HepG2 (cell line): ENCODE results near the gene ITGA6. TPM values are rescaled to one million over a fixed set of nuclear protein-coding genes. Genes with fewer than 3 reads are reported as not detected.

ENCODE experiments used
- ATAC-seq: fragments of 200-7000 bp; cut with Tn5 transposase; 3 replicates; pipeline ENCODE4 v1.9.1; 2020; ENCODE audit warnings: mild to moderate bottlenecking, moderate library complexity
- BruUV-seq: library from RNA; stranded (reverse); fragments of 400-500 nt; replicated peaks from 2 replicates; lab custom pipeline; 2021; lab: Mats Ljungman, UMichigan
- CTCF ChIA-PET: fragments of 300-600 bp; formaldehyde crosslinking; extraction: SDS; loops from one replicate; lab custom pipeline; 2021; ENCODE audit warnings: low total read pairs, inconsistent platforms, low intra/inter-chr PET ratio; lab: Yijun Ruan, JAX
- POLR2A ChIA-PET: fragments of 350-600 bp; sonication (Branson Sonifier 250); formaldehyde crosslinking; loops from one replicate; lab custom pipeline; 2020; ENCODE audit warnings: antibody characterized with exemption, inconsistent platforms; lab: Yijun Ruan, JAX
- DNase-seq: peaks from one replicate; pipeline ENCODE4 v3.0.0-alpha.2; 2015; ENCODE audit warnings: low spot score
- FAIRE-seq: peaks from 3 replicates; lab custom pipeline; 2011; peaks lifted over from hg19 to GRCh38; lab: Jason Lieb, UNC
- H2AFZ ChIP-seq: one replicate; pipeline ENCODE4 v1.6.1; 2011; ENCODE audit warnings: low read length, inconsistent platforms
- H3K27ac ChIP-seq: fragments of 300-600 bp; 3 replicates; pipeline ENCODE4 v1.8.0; 2011; ENCODE audit warnings: mixed run types, mild to moderate bottlenecking, mixed read lengths, low read length, inconsistent platforms; ENCODE audit not compliant: insufficient read depth; ENCODE audit errors: extremely low read length
- H3K27me3 ChIP-seq, 2 experiments: fragments of 200-600 bp in 1 of 2; 2 replicates in 1 of 2; 3 replicates in 1 of 2; pipeline versions ENCODE4 v1.6.0 to v1.8.0; 2011; ENCODE audit warnings: low read length in 2 of 2, mild to moderate bottlenecking in 2 of 2, moderate library complexity in 2 of 2, inconsistent platforms in 1 of 2; ENCODE audit not compliant: insufficient read depth in 2 of 2, control insufficient read depth in 1 of 2
- H3K36me3 ChIP-seq, 2 experiments: fragments of 200-600 bp in 1 of 2; replicated peaks in 1 of 2; 2 replicates in 1 of 2; 3 replicates in 1 of 2; pipeline versions ENCODE4 v1.5.1 to v1.8.0; 2011; ENCODE audit warnings: low read length in 2 of 2, inconsistent platforms in 1 of 2; ENCODE audit not compliant: insufficient read depth in 2 of 2, control insufficient read depth in 1 of 2
- H3K4me1 ChIP-seq: 2 replicates; pipeline ENCODE4 v1.5.1; 2012; ENCODE audit warnings: low read length, inconsistent platforms; ENCODE audit not compliant: insufficient read depth
- H3K4me2 ChIP-seq: 2 replicates; pipeline ENCODE4 v1.6.0; 2011; ENCODE audit warnings: low read depth, low read length, inconsistent platforms
- H3K4me3 ChIP-seq, 3 experiments: fragments of 200-600 bp in 1 of 3; sonication (generic), shearing (Covaris generic) in 1 of 3; replicated peaks in 1 of 3; 2 replicates each; pipeline ENCODE4 v1.5.1; 2011 to 2016; ENCODE audit warnings: low read length in 3 of 3, inconsistent platforms in 2 of 3, low read depth in 2 of 3, mild to moderate bottlenecking in 2 of 3, control low read depth in 1 of 3, mixed read lengths in 1 of 3; ENCODE audit not compliant: insufficient read depth in 1 of 3
- H3K79me2 ChIP-seq: one replicate; pipeline ENCODE4 v1.6.1; 2011; ENCODE audit warnings: low read length, inconsistent platforms; ENCODE audit not compliant: insufficient read depth
- H3K9ac ChIP-seq: 2 replicates; pipeline ENCODE4 v1.6.0; 2011; ENCODE audit warnings: mild to moderate bottlenecking, low read depth, low read length, inconsistent platforms; ENCODE audit not compliant: insufficient read depth
- H3K9me3 ChIP-seq: 2 replicates; pipeline ENCODE4 v1.5.1; 2012; ENCODE audit warnings: mild to moderate bottlenecking, low read length
- H4K20me1 ChIP-seq: 2 replicates; pipeline ENCODE4 v1.6.0; 2011; ENCODE audit warnings: inconsistent platforms, mild to moderate bottlenecking, low read length, moderate library complexity; ENCODE audit not compliant: insufficient read depth
- ATF4 ChIP-seq, 2 experiments: fragments of 450-650 bp in 1 of 2; sonication (generic) in 1 of 2; formaldehyde crosslinking; IDR thresholded peaks; 2 replicates each; pipeline versions ENCODE4 v1.5.0 to v1.8.0; 2020 to 2022; ENCODE audit warnings: mild to moderate bottlenecking in 1 of 2, missing genetic modification reagents in 1 of 2
- E2F1 ChIP-seq: sonication (generic); formaldehyde crosslinking; IDR thresholded peaks from 2 replicates; pipeline ENCODE4 v1.5.0; 2020; ENCODE audit warnings: missing genetic modification reagents
- EP300 ChIP-seq, 3 experiments: sonication (generic) in 1 of 3; formaldehyde crosslinking in 1 of 3; IDR thresholded peaks; 2 replicates each; pipeline versions ENCODE4 v1.5.1 to v1.6.1; 2011 to 2020; ENCODE audit warnings: low read depth in 2 of 3, low read length in 2 of 3, borderline replicate concordance in 1 of 3, improper control_type of control experiment in 1 of 3, mild to moderate bottlenecking in 1 of 3, missing genetic modification reagents in 1 of 3, moderate library complexity in 1 of 3
- FOXK1 ChIP-seq: sonication (generic); formaldehyde crosslinking; IDR thresholded peaks from 2 replicates; pipeline ENCODE4 v1.4.0; 2020; ENCODE audit warnings: low read depth, missing genetic modification reagents, borderline replicate concordance
- FOXP1 ChIP-seq, 2 experiments: fragments of 450-650 bp in 1 of 2; IDR thresholded peaks; 2 replicates each; pipeline ENCODE4 v1.6.1; 2017 to 2018; ENCODE audit warnings: antibody characterized with exemption in 1 of 2
- KDM3A ChIP-seq: IDR thresholded peaks from 2 replicates; pipeline ENCODE4 v1.6.1; 2018; ENCODE audit warnings: low read depth, missing compliant biosample characterization
- NRL ChIP-seq: sonication (generic); formaldehyde crosslinking; IDR thresholded peaks from 2 replicates; pipeline ENCODE4 v1.5.0; 2020; ENCODE audit warnings: missing genetic modification reagents, mild to moderate bottlenecking, moderate library complexity, borderline replicate concordance
- SOX5 ChIP-seq: IDR thresholded peaks from 2 replicates; pipeline ENCODE4 v1.6.1; 2016; ENCODE audit warnings: borderline replicate concordance
- ZNF3 ChIP-seq: IDR thresholded peaks from 2 replicates; pipeline ENCODE4 v1.7.0; 2017; ENCODE audit warnings: inconsistent platforms
- ZNF337 ChIP-seq: sonication (generic); formaldehyde crosslinking; IDR thresholded peaks from 2 replicates; pipeline ENCODE4 v1.5.1; 2020; ENCODE audit warnings: missing genetic modification reagents, low read depth, mild to moderate bottlenecking, borderline replicate concordance
- ZNF564 ChIP-seq: sonication (generic); formaldehyde crosslinking; IDR thresholded peaks from 2 replicates; pipeline ENCODE4 v1.8.1; 2023; ENCODE audit warnings: mild to moderate bottlenecking, missing genetic modification reagents
- ZNF619 ChIP-seq: sonication (generic); formaldehyde crosslinking; IDR thresholded peaks from 2 replicates; pipeline ENCODE4 v1.4.0; 2020; ENCODE audit warnings: mild to moderate bottlenecking, missing genetic modification reagents
- WGBS: methylation state at CpG from one replicate; pipeline ENCODE4 v1.1.6; 2017; ENCODE audit warnings: low lambda C conversion rate; 5-methylcytosine and 5-hydroxymethylcytosine counted together
- in situ Hi-C: cut with HindIII; loops from 2 replicates; pipeline ENCODE4 v1.10.0; 2017; ENCODE audit warnings: low pct_unique_long_range_greater_than_20kb; ENCODE audit not compliant: extremely low pct_ligation_motif_present
- intact Hi-C: fragments of 100-400 bp; cut with micrococcal nuclease; formaldehyde crosslinking; loops from one replicate; pipeline ENCODE4 v1.10.0; 2022; ENCODE audit not compliant: unreplicated experiment
- polyA plus RNA-seq, 8 experiments: library from polyadenylated mRNA; depleted of rRNA in 3 of 8; stranded (reverse) in 7 of 8; unstranded in 1 of 8; fragments of >200 nt; fragmentation: Illumina TruSeq in 4 of 8; extraction: Trizol in 4 of 8; gene quantifications; 2 replicates each; pipeline versions ENCODE4 v1.2.1 to v1.2.3, GENCODE V29; 2011 to 2016; ENCODE audit warnings: low read depth in 4 of 8, missing spikeins in 1 of 8, mixed read lengths in 1 of 8; ENCODE audit not compliant: insufficient read depth in 1 of 8
- total RNA-seq, 5 experiments: library from RNA; depleted of rRNA; stranded (reverse); fragments of >200 nt; fragmentation: Illumina TruSeq; extraction: Trizol; gene quantifications; 2 replicates each; pipeline ENCODE4 v1.2.3, GENCODE V29; 2016; ENCODE audit warnings: low read depth in 1 of 5

ITGA6 gene
- total and polyA plus RNA-seq, 2 of the 13 experiments (the other 11 are each of a cell fraction or from before 2014, with no cell fraction given) = 24.0 to 92.5 TPM

- Histone ChIP-seq H3K4me2 (no peak overlapping the region), H3K9me3 (no peaks in the 10 kb centered on the region), H3K27me3 (no peaks in the 10 kb centered on the region), H3K36me3 (peaks cover 2 to 21% of the 10 kb centered on the region in 2 experiments; a peak in 4 of 5 replicates), H2AFZ (no peak overlapping the region), H3K9ac (no peak overlapping the region), H3K4me3 (no peak overlapping the region), H4K20me1 (peaks cover 13% of the 10 kb centered on the region; the same call in 1 of the 2 replicates), H3K4me1 (peaks cover 48% of the 10 kb centered on the region), H3K79me2 (peaks cover 9% of the 10 kb centered on the region), H3K27ac (no peak overlapping the region)
- intact Hi-C loops (loop anchor here (1.0 to 10.0 kb wide), 4 partner anchors 178 to 888 kb away; no protein-coding TSS in a partner anchor), in situ Hi-C loops (loop anchor here (5.0 kb wide), 2 partner anchors 36 to 291 kb away; partner anchors contain the start of gene ITGA6)
- DNase-seq (no peak), ATAC-seq (no peak), FAIRE-seq (no peak)
- CTCF ChIA-PET = interaction anchor here (1.5 to 7.0 kb wide), 3 partner anchors 35 to 291 kb away, joined by 8 to 79 read pairs (median 17); partner anchors contain the start of gene ITGA6
- 82% methylated on average over 5 of the region's 5 CpGs for WGBS
- POLR2A ChIA-PET = interaction anchor here (3.4 kb wide), 1 partner anchor 34 kb away, joined by 28 read pairs; the partner anchor contains the start of gene ITGA6
- TF ChIP-seq ZNF3 (CRISPR knock-in tag) (peak; percentile 53; the same call in 1 of the 2 replicates), ZNF337 (no peak)
- BruUV-seq = no TSS peak
These were observed 35.5 kb downstream of the ITGA6 start for GRCh38 chr2:172462849-172463381.

GRCh38 chr2:172464400-172465129, 37.2 kb downstream of the ITGA6 start:
- Histone ChIP-seq H3K4me2 (peak overlapping the region; percentile 64; the same call in 1 of the 2 replicates), H3K9me3 (no peaks in the 10 kb centered on the region), H3K4me1 (peaks cover 48% of the 10 kb centered on the region), H3K27ac (no peak overlapping the region), H3K4me3 (no peak overlapping the region), H3K9ac (0 out of 2 replicates have a peak overlapping the region, but pooled peaks have one; percentile 27), H3K36me3 (peaks cover 2 to 35% of the 10 kb centered on the region in 2 experiments), H3K27me3 (no peaks in the 10 kb centered on the region), H3K79me2 (peaks cover 9% of the 10 kb centered on the region), H2AFZ (no peak overlapping the region), H4K20me1 (peaks cover 13% of the 10 kb centered on the region; the same call in 1 of the 2 replicates)
- 80% methylated on average over 4 of the region's 4 CpGs for WGBS
- CTCF ChIA-PET = interaction anchor here (1.4 to 7.0 kb wide), 3 partner anchors 20 to 292 kb away, joined by 3 to 79 read pairs (median 12); partner anchors contain the start of gene ITGA6
- intact Hi-C loops (loop anchor here (1.0 to 10.0 kb wide), 9 partner anchors 16 to 890 kb away; no protein-coding TSS in a partner anchor), in situ Hi-C loops (loop anchor here (5.0 kb wide), 2 partner anchors 37 to 292 kb away; partner anchors contain the start of gene ITGA6)
- POLR2A ChIA-PET = interaction anchor here (1.0 to 2.2 kb wide), 4 partner anchors 8 to 36 kb away, joined by 3 to 11 read pairs (median 5); no protein-coding TSS in a partner anchor
- ATAC-seq (no peak), FAIRE-seq (no peak), DNase-seq (peak; percentile 53)
- no TSS peak for BruUV-seq
- 0 out of 2 replicates have a peak, but pooled peaks have one; percentile 2 for TF ChIP-seq ZNF564 (CRISPR knock-in tag)
- TF ChIP-seq FOXK1 (CRISPR knock-in tag) = peak; percentile 19; the same call in 1 of the 2 replicates
- TF ChIP-seq KDM3A (CRISPR knock-in tag) = no peak
- no peak for TF ChIP-seq ZNF619
- TF ChIP-seq SOX5 (CRISPR knock-in tag) = peak; percentile 54; the same call in 1 of the 2 replicates
- no peak for TF ChIP-seq FOXP1 (IDR thresholded peaks at IDR 0.05)
- TF ChIP-seq FOXP1 (CRISPR knock-in tag; IDR thresholded peaks at IDR 0.05) = 0 out of 2 replicates have a peak, but pooled peaks have one; percentile 28
- 0 out of 4 replicates have a peak, but pooled peaks of 1 of the 2 experiments have one; percentile 19 for TF ChIP-seq EP300 (IDR thresholded peaks at IDR 0.05; ENCODE audit: low read depth in 2 of 2, low read length in 2 of 2)
- no peak for TF ChIP-seq EP300 (CRISPR knock-in tag; IDR thresholded peaks at IDR 0.05; ENCODE audit: borderline replicate concordance)
- no peak for TF ChIP-seq E2F1 (CRISPR knock-in tag)
- no peak for TF ChIP-seq NRL
- 0 out of 4 replicates have a peak, but pooled peaks of 1 of the 2 experiments have one; percentile 36 for TF ChIP-seq ATF4 (CRISPR knock-in tag; IDR thresholded peaks at IDR 0.05)
